ENCODE data around the gene LMAN2.
"Not testable (repeated sequence)": the region's sequence is repeated elsewhere in the genome, so short reads cannot be mapped to it uniquely, and the experiment has no call there.

LMAN2 gene

GRCh38 chr5:177325868-177326381 is 25.5 kb downstream of the LMAN2 start:
- DNase-seq, result peak; percentile 55

GRCh38 chr5:177320879-177321278 is 30.6 kb downstream of the LMAN2 start:
- no peak for DNase-seq

- no peak for DNase-seq
Observed at GRCh38 chr5:177319913-177320588, 31.4 kb downstream of the LMAN2 start.

GRCh38 chr5:177317959-177318377 is 33.5 kb downstream of the LMAN2 start:
- peak; percentile 83 for DNase-seq

GRCh38 chr5:177316005-177316404 is 35.5 kb downstream of the LMAN2 start:
- no peak for DNase-seq

GRCh38 chr5:177315411-177315810 is 36.1 kb downstream of the LMAN2 start:
- DNase-seq, result no peak

GRCh38 chr5:177314376-177315342 is 36.8 kb downstream of the LMAN2 start:
- no peak for DNase-seq

- DNase-seq, result no peak
Observed at GRCh38 chr5:177313561-177314259, 37.8 kb downstream of the LMAN2 start.

GRCh38 chr5:177312649-177313181 is 38.8 kb downstream of the LMAN2 start:
- peak; percentile 89 for DNase-seq

GRCh38 chr5:177311723-177312648 is 39.5 kb downstream of the LMAN2 start, which contains the start of gene MXD3:
Gene MXD3, minus strand, starts transcription at chr5:177311898. Its CDS starts 68 bp downstream, at chr5:177311830.
- DNase-seq, result peak; percentile 98

GRCh38 chr5:177311392-177311722 is 40.1 kb downstream of the LMAN2 start:
- no peak for DNase-seq

- DNase-seq, result peak; percentile 61
Observed at GRCh38 chr5:177310757-177311391, 40.6 kb downstream of the LMAN2 start.

GRCh38 chr5:177310332-177310731 is 41.1 kb downstream of the LMAN2 start:
- DNase-seq, result no peak

GRCh38 chr5:177309351-177310191 is 41.9 kb downstream of the LMAN2 start:
- DNase-seq, result peak; percentile 95

GRCh38 chr5:177308740-177309139 is 42.7 kb downstream of the LMAN2 start:
- no peak for DNase-seq

- no peak for DNase-seq
Observed at GRCh38 chr5:177307544-177308363, 43.7 kb downstream of the LMAN2 start.

- no peak for DNase-seq
Observed at GRCh38 chr5:177306674-177307543, 44.6 kb downstream of the LMAN2 start.

GRCh38 chr5:177306103-177306640 is 45.3 kb downstream of the LMAN2 start:
- DNase-seq, result not testable (repeated sequence)
